Hepatocyte (in vitro differentiated cells): Measurements from ENCODE around the gene PCDH8.
A peak's percentile ranks its signal among the peaks of the same experiment; 100 is the strongest.

Source experiments
- CTCF ChIP-seq: fragments of 200-600 bp; sonication (generic); IDR thresholded peaks from 2 replicates; pipeline ENCODE4 v1.5.1; 2016; ENCODE audit warnings: antibody characterized with exemption, mild to moderate bottlenecking; ENCODE audit not compliant: poor library complexity
- EZH2 ChIP-seq: fragments of 200-600 bp; sonication (generic); IDR thresholded peaks from 2 replicates; pipeline ENCODE4 v1.6.1; 2016; ENCODE audit warnings: antibody characterized with exemption, mild to moderate bottlenecking, borderline replicate concordance
- EZH2phosphoT487 ChIP-seq: fragments of 200-600 bp; sonication (generic); IDR thresholded peaks from one replicate; pipeline ENCODE4 v1.6.1; 2018; ENCODE audit warnings: antibody characterized with exemption, mild to moderate bottlenecking, low read depth, moderate library complexity; ENCODE audit not compliant: unreplicated experiment, severe bottlenecking

GRCh38 chr13:52850072-52850395 lies 1.6 kb upstream of the PCDH8 start:
- no peak for TF ChIP-seq CTCF
- no peak for TF ChIP-seq EZH2phosphoT487
- peak; percentile 30 for TF ChIP-seq EZH2
